CD8-positive, alpha-beta memory T cell (primary cell): ENCODE data around the gene UCN. TPM values are rescaled to one million over a fixed set of nuclear protein-coding genes. Genes with fewer than 3 reads are reported as not detected.
"Not testable (repeated sequence)": the region's sequence is repeated elsewhere in the genome, so short reads cannot be mapped to it uniquely, and the experiment has no call there.

Experiments used
- CTCF ChIA-PET: fragments of 350-600 bp; sonication (Branson Sonifier 250); formaldehyde crosslinking; loops from one replicate; lab custom pipeline; 2021; ENCODE audit warnings: antibody characterized with exemption; lab: Charles Lee
- POLR2A ChIA-PET: fragments of 350-600 bp; sonication (Branson Sonifier 250); formaldehyde crosslinking; loops from one replicate; lab custom pipeline; 2021; ENCODE audit warnings: antibody characterized with exemption; lab: Charles Lee
- DNase-seq, 5 donors: peaks; one replicate each; pipeline versions ENCODE4 v3.0.0 to v3.0.0-alpha.2; 2020 to 2022; ENCODE audit warnings: mixed read lengths in 1 of 5
- H3K27ac ChIP-seq: one replicate; pipeline ENCODE4 v1.7.0; 2013; ENCODE audit warnings: low read depth, mild to moderate bottlenecking, low read length, moderate library complexity
- H3K27me3 ChIP-seq: 2 replicates; pipeline ENCODE4 v1.7.0; 2013; ENCODE audit warnings: low read length, mild to moderate bottlenecking; ENCODE audit not compliant: insufficient read depth, poor library complexity, severe bottlenecking
- H3K36me3 ChIP-seq: 2 replicates; pipeline ENCODE4 v1.7.0; 2013; ENCODE audit warnings: mild to moderate bottlenecking, low read length, moderate library complexity; ENCODE audit not compliant: insufficient read depth
- H3K4me1 ChIP-seq: 2 replicates; pipeline ENCODE4 v1.7.0; 2013; ENCODE audit warnings: mild to moderate bottlenecking, low read length, moderate library complexity; ENCODE audit not compliant: insufficient read depth
- H3K4me3 ChIP-seq: 2 replicates; pipeline ENCODE4 v1.7.0; 2013; ENCODE audit warnings: mild to moderate bottlenecking, low read length
- H3K9me3 ChIP-seq: 2 replicates; pipeline ENCODE4 v1.7.0; 2013; ENCODE audit warnings: mild to moderate bottlenecking, low read length
- H3K27ac Mint-ChIP-seq, 8 donors: one replicate each; pipeline ENCODE4 v1.8.0; 2020 to 2021; ENCODE audit warnings: mixed read lengths in 8 of 8, mild to moderate bottlenecking in 6 of 8, inconsistent platforms in 3 of 8, moderate library complexity in 3 of 8
- H3K27me3 Mint-ChIP-seq, 2 donors: one replicate each; pipeline ENCODE4 v1.8.0; 2020 to 2021; ENCODE audit warnings: mixed read lengths in 2 of 2, mild to moderate bottlenecking in 1 of 2, moderate library complexity in 1 of 2
- H3K36me3 Mint-ChIP-seq, 3 donors: one replicate each; pipeline ENCODE4 v1.8.0; 2020 to 2021; ENCODE audit warnings: mixed read lengths in 3 of 3, inconsistent platforms in 1 of 3, mild to moderate bottlenecking in 1 of 3
- H3K4me1 Mint-ChIP-seq, 3 donors: one replicate each; pipeline ENCODE4 v1.8.0; 2020 to 2021; ENCODE audit warnings: mixed read lengths in 3 of 3, inconsistent platforms in 1 of 3, mild to moderate bottlenecking in 1 of 3
- H3K4me3 Mint-ChIP-seq, 7 donors: one replicate each; pipeline ENCODE4 v1.8.0; 2020 to 2021; ENCODE audit warnings: mixed read lengths in 7 of 7, mild to moderate bottlenecking in 6 of 7, moderate library complexity in 4 of 7, inconsistent platforms in 2 of 7
- H3K9me3 Mint-ChIP-seq, 5 donors: one replicate each; pipeline ENCODE4 v1.8.0; 2020 to 2022; ENCODE audit warnings: mixed read lengths in 5 of 5, mild to moderate bottlenecking in 3 of 5, moderate library complexity in 2 of 5, inconsistent platforms in 1 of 5
- polyA plus RNA-seq: library from polyadenylated mRNA; unstranded; fragments of 300-500 nt; fragmentation: Illumina TruSeq; gene quantifications from one replicate; pipeline ENCODE4 v1.2.3, GENCODE V29; 2021
- total RNA-seq, 2 experiments: library from RNA; stranded (reverse); gene quantifications; one replicate each; pipeline ENCODE4 v1.2.3, GENCODE V29; 2021

The UCN gene
- total and polyA plus RNA-seq, 3 experiments from 2014 or later: 0.71 to 2.6 (median 1.7) TPM

GRCh38 chr2:27281442-27281841, 26.8 kb downstream of the UCN start:
- CTCF ChIA-PET: interaction anchor here (1.2 to 4.7 kb wide), 6 partner anchors 10 to 320 kb away, joined by 6 to 84 read pairs (median 26); partner anchors contain the start of gene SLC30A3
- no peak for DNase-seq
- Histone ChIP-seq H3K27ac (no peak overlapping the region), H3K4me3 (no peak overlapping the region), H3K9me3 (no peaks in the 10 kb centered on the region), H3K4me1 (no peaks in the 10 kb centered on the region), H3K27me3 (no peaks in the 10 kb centered on the region), H3K36me3 (no peaks in the 10 kb centered on the region)
- peaks cover 21 to 65% of the 10 kb centered on the region in 2 donors for H3K27me3 Mint-ChIP-seq
- no peak overlapping the region for H3K4me3 Mint-ChIP-seq
- peaks cover 2 to 5% (median 4%) of the 10 kb centered on the region in 3 donors for H3K4me1 Mint-ChIP-seq
- H3K36me3 Mint-ChIP-seq: no peaks in the 10 kb centered on the region
- POLR2A ChIA-PET: interaction anchor here (0.6 kb wide), 1 partner anchor 201 kb away, joined by 4 read pairs; no protein-coding TSS in a partner anchor
- H3K27ac Mint-ChIP-seq: no peak overlapping the region
- no peaks in the 10 kb centered on the region for H3K9me3 Mint-ChIP-seq

- no peak overlapping the region for H3K27ac Mint-ChIP-seq
- H3K4me3 Mint-ChIP-seq: no peak overlapping the region
- Histone ChIP-seq H3K36me3 (no peaks in the 10 kb centered on the region), H3K27me3 (no peaks in the 10 kb centered on the region), H3K27ac (no peak overlapping the region), H3K9me3 (no peaks in the 10 kb centered on the region), H3K4me1 (no peaks in the 10 kb centered on the region), H3K4me3 (no peak overlapping the region)
- no peaks in the 10 kb centered on the region for H3K36me3 Mint-ChIP-seq
- H3K4me1 Mint-ChIP-seq: peaks cover 2 to 5% (median 4%) of the 10 kb centered on the region in 3 donors
- no peaks in the 10 kb centered on the region for H3K9me3 Mint-ChIP-seq
- no peak for DNase-seq
- POLR2A ChIA-PET: no interaction called here
- CTCF ChIA-PET: interaction anchor here (1.1 to 4.7 kb wide), 8 partner anchors 10 to 434 kb away, joined by 3 to 84 read pairs (median 14); partner anchors contain the start of gene SLC30A3
- peaks cover 21 to 64% of the 10 kb centered on the region in 2 donors for H3K27me3 Mint-ChIP-seq
These were observed 27.4 kb downstream of the UCN start for GRCh38 chr2:27280826-27281225.

- no peaks in the 10 kb centered on the region for H3K9me3 ChIP-seq
- ChIA-PET POLR2A (no interaction called here), CTCF (interaction anchor here (0.6 to 4.7 kb wide), 5 partner anchors 19 to 261 kb away, joined by 3 to 42 read pairs (median 4); no protein-coding TSS in a partner anchor)
- no peak overlapping the region for H3K27ac Mint-ChIP-seq
- no peaks in the 10 kb centered on the region for H3K36me3 Mint-ChIP-seq
- H3K4me3 ChIP-seq: no peak overlapping the region
- H3K4me3 Mint-ChIP-seq: no peak overlapping the region
- H3K36me3 ChIP-seq: no peaks in the 10 kb centered on the region
- H3K9me3 Mint-ChIP-seq: no peaks in the 10 kb centered on the region
- no peaks in the 10 kb centered on the region for H3K27me3 ChIP-seq
- H3K4me1 ChIP-seq: no peaks in the 10 kb centered on the region
- H3K27me3 Mint-ChIP-seq: peaks cover 21 to 58% of the 10 kb centered on the region in 2 donors
- H3K4me1 Mint-ChIP-seq: peaks cover 2 to 5% (median 4%) of the 10 kb centered on the region in 3 donors
- no peak for DNase-seq
- no peak overlapping the region for H3K27ac ChIP-seq
These were observed 30.2 kb downstream of the UCN start for GRCh38 chr2:27278010-27278409.

- Histone ChIP-seq H3K27me3 (no peaks in the 10 kb centered on the region), H3K36me3 (no peaks in the 10 kb centered on the region), H3K9me3 (no peaks in the 10 kb centered on the region), H3K4me3 (no peak within 1 kb of the TSS), H3K4me1 (no peaks in the 10 kb centered on the region), H3K27ac (no peak within 1 kb of the TSS)
- Mint-ChIP-seq H3K9me3 (no peaks in the 10 kb centered on the region), H3K27ac (no peak within 1 kb of the TSS), H3K36me3 (no peaks in the 10 kb centered on the region), H3K4me1 (peaks cover 2 to 5% (median 4%) of the 10 kb centered on the region in 3 donors), H3K27me3 (peaks cover 17 to 38% of the 10 kb centered on the region in 2 donors), H3K4me3 (no peak within 1 kb of the TSS)
- ChIA-PET CTCF (interaction anchor here (1.5 to 2.8 kb wide), 3 partner anchors 27 to 314 kb away, joined by 3 to 8 read pairs (median 4); no protein-coding TSS in a partner anchor), POLR2A (no interaction called here)
- no peak for DNase-seq
These were observed 32.8 kb downstream of the UCN start, which contains the start of gene DNAJC5G for GRCh38 chr2:27275211-27276150. TSS of gene DNAJC5G (plus strand) at chr2:27275433. CDS start at chr2:27276729, 1,296 bp downstream.

GRCh38 chr2:27272537-27273522, 35.4 kb downstream of the UCN start:
- POLR2A ChIA-PET, H3K4me1 ChIP-seq, H3K27me3 ChIP-seq, H3K4me1 Mint-ChIP-seq, H3K9me3 Mint-ChIP-seq, DNase-seq, H3K9me3 ChIP-seq, H3K27ac ChIP-seq, H3K36me3 Mint-ChIP-seq, H3K4me3 Mint-ChIP-seq, H3K4me3 ChIP-seq, H3K27ac Mint-ChIP-seq, H3K36me3 ChIP-seq: not testable (repeated sequence)
- peaks cover 17 to 32% of the 10 kb centered on the region in 2 donors for H3K27me3 Mint-ChIP-seq
- CTCF ChIA-PET: interaction anchor here (1.2 to 1.8 kb wide), 4 partner anchors 8 to 311 kb away, joined by 3 to 6 read pairs (median 4); no protein-coding TSS in a partner anchor

GRCh38 chr2:27271631-27272340, 36.5 kb downstream of the UCN start:
- H3K4me1 Mint-ChIP-seq: no peaks in the 10 kb centered on the region
- H3K4me1 ChIP-seq: no peaks in the 10 kb centered on the region
- H3K27me3 ChIP-seq: no peaks in the 10 kb centered on the region
- H3K4me3 ChIP-seq: no peak overlapping the region
- ChIA-PET POLR2A (no interaction called here), CTCF (interaction anchor here (1.8 to 2.2 kb wide), 2 partner anchors 8 to 31 kb away, joined by 6 to 11 read pairs; no protein-coding TSS in a partner anchor)
- H3K36me3 ChIP-seq: no peaks in the 10 kb centered on the region
- peaks cover 10 to 27% of the 10 kb centered on the region in 2 donors for H3K27me3 Mint-ChIP-seq
- H3K9me3 Mint-ChIP-seq: no peaks in the 10 kb centered on the region
- H3K27ac Mint-ChIP-seq: no peak overlapping the region
- no peaks in the 10 kb centered on the region for H3K36me3 Mint-ChIP-seq
- no peaks in the 10 kb centered on the region for H3K9me3 ChIP-seq
- no peak overlapping the region for H3K4me3 Mint-ChIP-seq
- DNase-seq: no peak
- no peak overlapping the region for H3K27ac ChIP-seq

GRCh38 chr2:27270670-27271069, 37.6 kb downstream of the UCN start:
- Mint-ChIP-seq H3K36me3 (no peaks in the 10 kb centered on the region), H3K4me3 (no peak overlapping the region), H3K4me1 (no peaks in the 10 kb centered on the region), H3K27me3 (peaks cover 9 to 24% of the 10 kb centered on the region in 2 donors), H3K27ac (no peak overlapping the region), H3K9me3 (no peaks in the 10 kb centered on the region)
- ChIA-PET POLR2A (no interaction called here), CTCF (interaction anchor here (2.2 kb wide), 1 partner anchor 10 kb away, joined by 11 read pairs; no protein-coding TSS in a partner anchor)
- Histone ChIP-seq H3K27me3 (no peaks in the 10 kb centered on the region), H3K9me3 (no peaks in the 10 kb centered on the region), H3K4me1 (no peaks in the 10 kb centered on the region), H3K27ac (no peak overlapping the region), H3K36me3 (no peaks in the 10 kb centered on the region), H3K4me3 (no peak overlapping the region)
- no peak for DNase-seq
